GM18499 (cell line): Measurements from ENCODE around the gene TLNRD1.
"Not testable (repeated sequence)": the region's sequence is repeated elsewhere in the genome, so short reads cannot be mapped to it uniquely, and the experiment has no call there.

Source experiments
- ATAC-seq: cut with Tn5 transposase; IDR thresholded peaks from one replicate; pipeline ENCODE4 v1.9.1; 2021; ENCODE audit warnings: moderate number of reproducible peaks; ENCODE audit not compliant: insufficient read depth, unreplicated experiment

Gene TLNRD1

DNA sequence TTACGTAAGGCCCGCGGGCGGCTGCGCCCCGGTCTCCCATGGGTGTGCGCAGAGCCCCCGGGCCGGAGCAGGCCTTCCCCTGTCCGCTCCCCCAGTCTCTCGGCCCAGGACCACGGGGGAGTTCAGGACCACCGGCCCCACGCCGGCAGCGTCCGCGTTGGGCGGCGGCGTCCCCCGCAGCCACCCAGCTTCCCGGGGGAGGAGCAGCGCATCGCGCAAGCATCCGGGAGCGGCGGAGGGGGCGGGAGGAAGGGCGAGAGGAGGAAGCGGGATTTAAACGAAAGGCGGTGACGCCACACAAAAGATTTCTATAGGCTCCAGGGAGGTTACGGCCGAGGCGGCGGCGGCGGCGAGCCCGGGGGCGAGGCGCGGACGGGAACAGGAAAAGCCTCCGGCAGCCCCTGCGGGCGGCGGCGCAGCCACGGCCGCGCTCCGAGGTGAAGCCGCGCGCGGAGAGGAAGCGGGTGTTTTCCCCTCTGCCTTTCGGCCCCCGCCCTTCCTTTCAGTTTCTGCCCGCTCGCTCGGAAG lies at the start of gene TLNRD1:
TLNRD1 (plus strand) TSS at position 300 of the 528 bp plus-strand sequence. CDS start 1,349 bp downstream, outside the sequence.
- ATAC-seq: no peak

DNA sequence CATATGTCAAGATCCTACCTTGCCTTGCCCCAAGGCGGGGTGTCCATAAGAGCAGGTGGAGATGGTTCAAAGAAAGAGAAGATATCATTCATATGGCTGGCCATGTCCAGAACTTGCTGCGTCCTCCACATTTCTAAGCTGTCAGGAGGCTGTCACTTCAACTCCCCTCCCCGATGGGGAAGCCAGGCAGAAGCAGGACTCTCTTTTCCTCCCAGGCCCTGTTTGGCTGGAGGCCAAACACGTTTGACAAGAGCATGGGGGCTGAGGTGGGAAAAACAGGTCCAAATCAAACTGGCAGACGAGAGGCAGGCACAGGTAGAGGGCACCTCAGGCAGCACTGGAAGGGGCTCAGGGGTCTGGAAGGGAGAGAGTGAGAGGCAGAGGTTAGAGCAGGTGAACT lies 48.8 kb upstream of the TLNRD1 start:
- ATAC-seq: no peak

DNA sequence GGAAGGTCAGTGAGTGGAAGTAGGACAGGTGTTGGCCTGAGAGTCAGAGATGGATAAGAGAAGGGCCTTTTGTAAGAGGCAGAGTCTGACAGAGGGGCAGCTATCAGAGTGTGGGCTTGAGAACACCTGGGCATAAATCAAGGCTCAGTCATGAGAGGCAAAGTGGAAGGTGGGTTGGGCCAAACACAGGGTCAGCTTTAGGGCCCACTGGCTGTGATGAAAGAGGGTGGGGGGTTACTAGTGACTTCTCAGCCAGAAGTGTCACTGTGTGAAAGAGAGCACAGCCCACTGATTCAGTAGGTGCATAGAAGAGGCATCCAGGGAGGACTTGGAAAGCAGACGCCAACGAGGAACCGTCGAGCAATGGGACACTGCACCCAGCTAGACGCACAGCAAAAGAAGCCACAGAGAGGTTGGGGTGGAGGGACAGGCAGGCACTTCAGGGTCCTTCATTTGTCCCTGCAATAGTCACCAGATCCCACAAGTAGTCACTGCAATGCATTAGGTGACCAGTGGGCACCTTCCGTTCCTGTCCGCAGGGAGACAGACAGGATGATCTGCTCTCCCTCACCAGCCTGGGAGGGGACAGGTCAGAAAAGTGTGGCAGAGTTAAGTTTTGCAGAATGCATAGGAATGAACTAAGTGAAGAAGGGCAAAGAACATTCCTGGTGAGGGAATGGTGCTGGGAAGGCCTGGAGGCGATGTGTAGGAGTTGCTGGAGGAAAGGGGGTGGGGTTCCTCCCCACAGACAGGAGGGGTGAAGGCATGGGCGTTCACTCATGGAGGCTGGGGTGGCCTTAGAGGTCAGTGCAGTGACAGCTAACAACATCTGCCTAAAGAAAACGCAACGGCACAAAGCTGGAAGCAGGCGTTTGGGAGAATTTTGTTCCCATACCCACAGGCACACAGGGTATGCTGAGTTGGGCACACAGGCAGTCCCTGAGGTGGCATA lies 47.4 kb upstream of the TLNRD1 start:
- no peak for ATAC-seq

DNA sequence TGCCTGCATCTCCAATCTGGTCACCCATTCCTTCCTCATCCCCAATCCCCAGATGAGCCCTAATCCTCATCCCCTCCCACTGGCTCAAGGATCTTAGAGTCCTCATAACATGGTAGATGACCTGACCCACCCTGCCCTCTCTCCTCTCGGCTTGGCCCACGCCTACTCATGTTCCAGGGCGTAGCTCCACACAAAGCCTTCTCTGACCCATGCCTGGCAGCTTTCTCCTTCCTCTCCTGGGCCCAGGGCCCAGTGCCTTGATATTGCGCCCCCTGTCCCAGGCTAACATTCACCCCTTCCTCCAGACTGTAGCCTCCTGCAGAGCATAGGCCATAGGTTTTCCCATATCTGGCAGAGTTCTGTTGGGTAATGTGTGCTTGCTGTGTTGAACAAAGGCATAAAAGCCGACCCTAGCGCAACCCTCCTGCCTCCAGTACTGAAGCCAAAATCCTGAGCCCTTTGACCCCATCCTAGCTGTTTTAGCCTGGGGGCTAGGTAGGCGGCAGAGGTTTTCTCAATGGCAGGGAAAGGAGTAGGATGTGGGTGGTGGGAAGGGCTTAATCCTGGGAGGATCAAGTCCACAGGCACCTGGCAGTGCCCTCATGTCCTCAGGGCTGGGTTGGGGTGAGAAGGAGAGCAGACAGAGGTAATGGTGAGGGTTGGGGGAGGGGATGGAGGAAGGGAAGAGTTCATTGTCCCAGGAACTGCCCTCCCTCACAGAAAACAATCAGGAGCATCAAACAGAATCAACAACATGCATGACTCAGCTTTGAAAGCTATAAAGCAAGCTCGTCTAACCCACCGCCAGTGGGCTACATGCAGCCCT lies 46.6 kb upstream of the TLNRD1 start:
- no peak for ATAC-seq

DNA sequence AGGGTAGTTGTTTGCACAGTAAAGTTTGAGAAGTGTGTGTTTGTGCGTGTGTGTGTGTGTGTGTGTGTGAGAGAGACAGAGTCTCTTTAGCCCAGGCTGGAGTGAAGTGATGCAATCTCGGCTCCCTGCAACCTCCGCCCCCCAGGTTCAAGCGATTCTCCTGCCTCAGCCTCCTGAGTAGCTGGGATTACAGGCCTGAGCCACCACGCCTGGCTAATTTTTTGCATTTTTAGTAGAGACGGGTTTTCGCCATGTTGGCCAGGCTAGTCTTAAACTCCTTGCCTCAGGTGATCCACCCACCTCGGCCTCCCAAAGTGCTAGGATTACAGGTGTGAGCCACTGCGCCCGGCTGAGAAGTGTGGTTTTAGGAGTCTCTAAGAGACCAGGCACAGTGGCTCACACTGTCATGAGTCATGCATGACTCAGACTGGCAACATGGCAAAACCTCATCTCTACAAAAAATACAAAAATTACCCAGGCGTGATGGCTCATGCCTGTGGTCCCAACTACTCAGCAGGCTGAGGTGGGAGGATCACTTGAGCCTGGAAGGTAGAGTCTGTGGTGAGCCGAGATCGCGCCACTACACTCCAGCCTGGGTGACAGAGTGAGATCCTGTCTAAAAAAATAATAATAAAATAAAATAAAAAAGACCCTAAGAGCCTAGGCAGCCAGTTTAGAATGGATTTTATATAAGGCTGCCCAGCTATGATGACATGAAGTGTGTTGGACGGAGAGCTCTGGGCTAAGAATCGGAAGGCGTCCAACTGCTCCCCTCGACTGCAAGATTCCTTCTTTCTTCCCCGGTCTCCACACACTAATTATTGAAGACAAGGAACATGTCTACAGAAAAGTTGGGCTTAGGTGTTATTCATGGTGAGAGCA lies 44.9 kb upstream of the TLNRD1 start:
- peak; percentile 49 for ATAC-seq

DNA sequence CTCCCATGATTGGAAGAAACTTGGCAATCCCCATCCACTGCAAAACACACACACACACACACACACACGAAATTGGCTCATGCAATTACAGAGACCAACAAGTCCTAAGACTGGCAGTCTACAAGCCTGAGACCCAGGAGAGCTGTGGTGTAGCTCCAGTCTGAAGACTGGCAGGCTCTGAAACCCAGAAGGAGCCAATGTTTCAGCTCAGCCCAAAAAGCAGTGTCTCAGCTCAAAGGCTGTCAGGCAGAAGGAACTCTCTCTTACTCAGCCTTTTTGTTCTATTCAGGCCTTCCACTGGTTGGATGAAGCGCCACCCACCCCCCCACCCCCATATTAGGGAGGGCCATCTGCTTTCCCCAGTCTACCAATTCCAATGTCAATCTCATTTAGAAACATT lies 43.2 kb upstream of the TLNRD1 start:
- no peak for ATAC-seq

DNA sequence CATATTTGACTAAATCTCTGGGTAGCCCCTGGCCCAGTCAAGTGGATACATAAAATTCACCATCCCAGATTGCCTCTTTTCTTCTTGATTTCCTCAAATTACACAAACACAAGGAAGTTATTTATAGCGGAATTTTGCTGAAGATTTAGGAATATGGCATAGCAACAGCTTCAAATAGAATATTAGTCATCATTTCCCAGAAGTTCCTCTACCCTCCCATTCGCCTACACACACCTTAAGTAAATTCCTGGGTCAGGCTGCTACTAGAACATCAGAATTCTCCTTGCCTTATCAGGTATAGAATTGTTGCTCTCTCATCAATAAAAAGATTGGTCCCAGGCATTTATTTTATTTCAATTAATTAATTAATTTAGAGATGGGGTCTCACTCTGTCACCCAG lies 42.7 kb upstream of the TLNRD1 start:
- no peak for ATAC-seq

DNA sequence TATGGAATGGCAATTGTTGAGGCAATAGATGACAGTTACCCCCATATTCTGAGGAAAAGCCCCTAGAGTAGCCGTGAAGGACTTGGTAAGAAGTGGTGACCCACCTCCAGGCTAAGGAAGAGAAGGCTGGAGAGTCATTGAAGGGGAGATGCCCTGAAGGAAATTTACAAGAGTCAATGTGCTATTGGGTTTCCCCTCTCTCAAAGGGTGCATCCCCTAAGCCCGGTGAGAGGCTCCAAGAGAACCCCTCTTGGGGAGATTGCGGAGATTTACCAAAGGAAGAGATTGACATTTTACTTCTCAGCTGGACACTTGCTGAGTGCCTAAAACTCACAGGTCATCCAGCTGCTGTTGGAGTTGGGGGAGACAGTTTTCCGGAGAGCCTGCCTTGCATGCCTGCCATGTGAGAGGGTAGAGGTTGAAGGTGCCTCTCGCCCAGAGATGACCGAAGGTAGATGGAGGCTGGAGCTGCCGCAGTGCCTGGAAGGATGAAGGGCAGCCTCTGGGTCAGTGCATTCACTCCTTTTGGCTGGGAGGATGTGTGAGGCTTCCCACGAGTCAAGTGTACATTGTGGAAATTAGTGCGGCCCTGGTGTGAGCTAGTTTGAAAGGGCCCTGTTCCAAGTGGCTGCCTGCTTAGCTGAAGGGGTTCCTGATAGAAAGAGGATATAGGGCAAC lies 41.8 kb upstream of the TLNRD1 start:
- no peak for ATAC-seq

DNA sequence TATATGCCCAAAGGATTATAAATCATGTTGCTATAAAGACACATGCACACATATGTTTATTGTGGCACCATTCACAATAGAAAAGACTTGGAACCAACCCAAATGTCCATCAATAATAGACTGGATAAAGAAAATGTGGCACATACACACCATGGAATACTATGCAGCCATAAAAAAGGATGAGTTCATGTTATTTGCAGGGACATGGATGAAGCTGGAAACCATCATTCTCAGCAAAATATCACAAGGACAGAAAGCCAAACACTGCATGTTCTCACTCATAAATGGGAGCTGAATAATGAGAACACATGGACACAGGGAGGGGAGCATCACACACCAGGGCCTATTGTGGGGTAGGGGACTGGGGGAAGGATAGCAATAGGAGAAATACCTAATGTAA lies 35.3 kb upstream of the TLNRD1 start:
- ATAC-seq: not testable (repeated sequence)

DNA sequence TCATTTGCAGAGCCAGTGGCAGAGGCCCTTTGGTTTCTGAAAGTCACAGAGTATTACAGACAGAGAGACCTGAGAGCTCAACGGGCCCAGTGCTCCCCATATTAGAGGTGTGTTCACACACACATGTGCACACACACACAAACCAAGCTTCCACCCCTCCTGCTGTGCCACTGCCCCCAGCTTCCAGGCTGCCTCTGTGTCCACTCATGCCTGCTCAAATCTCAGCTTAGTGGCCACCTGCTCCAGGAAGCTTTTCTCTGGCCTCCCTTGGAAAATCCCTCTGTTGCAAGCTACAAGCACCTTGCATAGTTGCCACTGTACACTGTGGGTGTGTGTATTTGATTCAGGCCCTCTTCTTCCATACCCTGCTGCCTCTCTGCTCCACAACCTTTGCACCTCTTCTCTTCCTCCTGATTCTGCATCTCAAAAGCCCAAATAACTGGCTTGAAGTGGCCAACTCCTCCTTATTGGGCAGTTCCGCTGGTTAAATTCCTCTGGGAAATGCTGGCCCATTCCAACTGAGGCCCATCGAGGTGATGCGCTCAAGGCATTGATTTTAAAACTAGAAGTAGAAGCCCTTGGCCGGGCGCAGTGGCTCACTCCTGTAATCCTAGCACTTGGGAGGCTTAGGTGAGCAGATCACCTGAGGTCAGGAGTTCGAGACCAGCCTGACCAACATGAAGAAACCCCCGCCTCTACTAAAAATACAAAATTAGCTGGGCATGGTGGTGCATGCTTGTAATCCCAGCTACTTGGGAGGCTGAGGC lies 34.1 kb upstream of the TLNRD1 start:
- no peak for ATAC-seq

DNA sequence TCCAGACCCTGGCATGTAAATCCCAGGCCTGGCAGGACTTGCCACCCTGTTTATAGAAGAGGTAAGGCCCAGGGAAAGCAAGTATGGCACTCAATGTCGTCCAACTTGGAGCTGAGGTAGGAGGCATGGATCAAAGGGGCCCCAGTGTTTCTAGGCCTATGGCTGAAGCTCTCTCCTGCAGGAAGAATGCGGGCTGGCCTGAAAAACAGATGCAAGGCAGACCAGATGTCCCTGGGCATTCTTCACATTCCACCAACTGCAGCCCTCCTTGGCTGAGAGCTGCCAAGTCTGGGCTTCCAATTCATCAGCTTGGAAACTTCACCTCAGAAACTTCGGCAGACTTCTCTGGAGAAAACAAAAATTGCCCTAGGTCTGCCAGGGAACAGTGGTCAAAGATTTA lies 33.3 kb upstream of the TLNRD1 start:
- no peak for ATAC-seq

DNA sequence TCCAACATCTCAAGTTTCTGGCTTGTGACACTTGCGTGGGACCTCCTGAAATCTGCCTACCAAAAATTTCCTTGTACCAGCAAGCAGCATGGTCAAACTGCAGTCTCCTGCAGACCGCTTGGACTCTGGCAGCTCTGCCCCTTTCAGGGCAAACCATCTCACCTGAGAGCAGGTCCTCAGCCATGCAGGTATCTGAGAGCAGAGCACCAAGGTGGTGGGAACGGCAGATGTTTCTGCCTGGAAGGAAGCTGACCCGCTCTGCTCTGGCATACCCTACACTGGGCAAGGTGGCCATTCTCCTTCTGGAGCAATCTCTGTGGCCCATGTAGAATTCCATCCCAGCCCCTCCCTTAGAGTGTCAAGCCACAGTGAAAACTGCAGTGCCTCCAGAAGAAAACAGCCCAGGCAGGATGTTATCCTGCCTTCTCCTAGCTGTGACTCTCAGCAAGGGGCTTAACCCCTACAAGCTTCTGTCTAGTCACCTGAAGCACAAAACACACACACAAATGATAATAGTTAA lies 32.7 kb upstream of the TLNRD1 start:
- no peak for ATAC-seq

DNA sequence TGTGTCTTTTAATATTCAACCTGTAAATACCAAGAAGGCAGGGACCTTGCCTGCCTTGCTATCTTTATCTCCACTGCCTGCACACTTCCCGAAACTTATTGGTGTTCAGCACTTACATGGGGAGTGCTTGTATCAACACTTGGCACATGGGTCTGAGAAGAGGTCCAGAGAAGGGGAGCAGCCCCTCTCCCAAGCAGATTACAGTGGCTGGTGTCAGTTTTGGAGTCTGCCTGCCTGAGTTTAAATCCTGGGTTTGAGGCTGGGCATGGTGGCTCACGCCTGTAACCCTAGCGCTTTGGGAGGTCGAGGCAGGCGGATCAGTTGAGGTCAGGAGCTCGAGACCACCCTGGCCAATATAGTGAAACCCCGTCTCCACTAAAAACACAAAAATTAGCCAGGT lies 31.4 kb upstream of the TLNRD1 start:
- ATAC-seq: no peak

DNA sequence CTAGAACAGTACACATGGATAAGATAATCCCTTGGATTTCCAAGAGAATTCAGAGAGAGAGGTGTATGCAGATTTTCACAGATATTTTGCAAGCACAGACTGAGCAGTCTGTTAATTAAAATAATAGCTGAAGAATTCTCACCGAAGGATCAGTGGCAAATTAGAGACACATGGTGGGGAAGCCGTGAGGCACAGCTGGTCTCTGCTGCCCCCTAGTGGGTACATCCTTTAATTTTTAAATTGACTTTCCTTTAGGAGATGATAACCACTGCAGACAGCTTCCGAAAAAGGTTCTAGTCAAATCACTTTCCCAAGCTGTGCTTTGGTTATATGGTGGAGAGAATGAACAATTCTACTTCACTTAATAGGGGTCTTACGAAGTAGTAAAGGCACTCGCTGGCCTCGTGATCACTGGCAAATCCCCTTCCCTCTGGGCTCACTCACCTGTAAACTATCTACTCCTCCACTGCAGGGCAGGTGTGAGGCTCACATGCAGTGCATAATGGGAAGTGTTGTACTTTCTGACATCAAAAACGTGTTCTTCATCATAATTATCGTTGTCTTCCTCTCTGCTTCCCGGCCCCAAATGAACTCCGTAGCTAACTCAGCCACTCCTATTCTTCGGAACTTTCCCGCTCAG lies 30.6 kb upstream of the TLNRD1 start:
- no peak for ATAC-seq

DNA sequence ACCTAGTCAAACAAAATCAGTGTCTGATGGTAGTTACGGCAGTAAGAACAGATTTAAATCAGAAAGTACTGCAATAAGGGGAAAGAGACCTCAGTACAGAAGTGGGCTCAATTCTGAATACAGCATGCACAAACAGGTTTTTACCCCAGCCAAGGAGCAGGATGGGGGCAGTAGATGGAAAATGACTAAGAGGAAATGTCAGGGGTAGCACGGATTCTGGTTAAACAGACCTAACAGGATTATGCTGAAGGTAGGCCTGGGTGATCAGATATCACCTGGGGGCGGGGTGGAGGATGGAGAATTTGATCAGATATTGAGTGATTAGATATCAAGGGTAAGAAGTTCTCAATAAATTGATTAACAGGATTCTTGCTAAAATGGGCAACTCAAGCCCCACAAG lies 30.1 kb upstream of the TLNRD1 start:
- no peak for ATAC-seq

DNA sequence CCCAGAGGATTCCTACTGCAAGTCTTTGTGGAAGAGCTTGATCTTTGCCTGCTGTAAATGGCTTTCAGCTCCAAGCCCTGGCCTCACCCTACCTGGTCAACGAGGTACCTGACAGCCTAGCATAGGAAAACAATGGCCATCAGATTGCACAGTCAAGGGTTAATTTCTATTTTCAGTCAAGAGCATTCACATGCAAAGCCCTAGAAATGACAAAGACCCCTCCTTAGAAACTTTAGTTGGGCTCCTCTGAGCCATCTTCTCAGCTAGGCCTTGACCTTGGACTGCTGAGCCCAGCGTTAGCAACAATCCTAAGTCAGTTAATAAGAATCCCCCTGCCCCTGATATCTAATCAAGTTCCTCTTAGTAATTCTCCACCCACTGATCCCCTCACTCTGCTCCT lies 29.6 kb upstream of the TLNRD1 start:
- no peak for ATAC-seq

DNA sequence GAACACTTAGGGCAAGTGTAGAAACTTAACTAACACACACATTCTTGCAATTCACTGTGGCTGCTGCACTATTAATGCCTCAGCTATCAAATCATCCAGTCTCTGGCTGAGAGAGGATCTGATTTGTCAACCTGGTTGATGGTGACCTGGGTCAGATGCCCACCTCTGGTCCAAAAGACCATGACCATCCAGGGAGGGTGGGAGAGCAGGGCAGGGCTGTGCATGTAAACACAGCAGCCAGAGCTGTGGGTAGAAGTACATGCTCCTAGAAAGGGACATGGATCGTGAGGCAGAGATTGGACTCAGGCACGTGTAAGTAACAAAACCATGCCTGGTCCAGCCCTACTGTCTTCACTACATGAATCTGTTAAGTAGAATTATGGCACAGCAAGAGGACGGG lies 28.4 kb upstream of the TLNRD1 start:
- no peak for ATAC-seq

DNA sequence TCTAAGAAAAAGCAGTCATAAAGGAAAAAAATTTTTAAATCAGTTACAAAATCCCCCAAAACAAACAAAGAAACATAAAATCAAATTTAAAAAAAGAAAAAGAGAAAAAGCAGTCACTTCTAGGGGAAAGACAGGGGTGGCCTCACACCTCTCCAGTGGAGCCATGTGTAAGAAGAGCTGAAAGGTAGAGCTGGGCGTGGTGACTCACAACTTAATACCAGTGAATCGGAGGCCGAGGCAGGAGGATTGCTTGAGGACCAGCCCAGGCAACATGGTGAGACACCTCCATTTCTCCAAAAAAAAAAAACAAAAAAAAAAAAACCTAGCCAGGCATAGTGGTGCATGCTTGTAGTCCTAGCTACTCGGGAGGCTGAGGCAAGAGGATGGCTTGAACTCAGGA lies 25.8 kb upstream of the TLNRD1 start:
- no peak for ATAC-seq
